K562 (cell line): Measurements from ENCODE around the gene AP4E1. TPM values are rescaled to one million over a fixed set of nuclear protein-coding genes. Genes with fewer than 3 reads are reported as not detected.

Source experiments
- ATAC-seq: fragments of 200-7000 bp; cut with Tn5 transposase; 3 replicates; pipeline ENCODE4 v1.9.1; 2020; ENCODE audit warnings: moderate library complexity
- BruUV-seq: library from RNA; stranded (reverse); fragments of 400-500 nt; replicated peaks from 2 replicates; lab custom pipeline; 2021; lab: Mats Ljungman, UMichigan
- CTCF ChIA-PET: fragments of 300-600 bp; formaldehyde crosslinking; extraction: SDS; loops from one replicate; lab custom pipeline; 2021; ENCODE audit warnings: low intra/inter-chr PET ratio; lab: Yijun Ruan, JAX
- POLR2A ChIA-PET: fragments of 300-600, 350-650 bp; sonication (Branson Sonifier 250); formaldehyde crosslinking; extraction: SDS; loops from one replicate; lab custom pipeline; 2021; ENCODE audit warnings: antibody characterized with exemption, inconsistent platforms; lab: Yijun Ruan, JAX
- DNase-seq, 4 experiments: peaks; one replicate each; pipeline versions ENCODE4 v3.0.0 to v3.0.0-alpha.2; 2011 to 2018; ENCODE audit warnings: low spot score in 3 of 4, mixed read lengths in 3 of 4; ENCODE audit errors: extremely low read depth in 1 of 4
- FAIRE-seq: peaks from 2 replicates; lab custom pipeline; 2011; peaks lifted over from hg19 to GRCh38; lab: Jason Lieb, UNC
- H2AFZ ChIP-seq: 2 replicates; pipeline ENCODE4 v1.6.0; 2011; ENCODE audit warnings: low read depth, low read length, control low read depth, inconsistent platforms
- H3K27ac ChIP-seq: fragments of 200-600 bp; 3 replicates; pipeline ENCODE4 v1.8.0; 2011; ENCODE audit warnings: low read depth, mild to moderate bottlenecking, control low read depth, inconsistent platforms, low read length, moderate library complexity, mixed read lengths; ENCODE audit errors: extremely low read depth
- H3K27me3 ChIP-seq, 2 experiments: fragments of 300-600 bp in 1 of 2; 2 replicates in 1 of 2; 3 replicates in 1 of 2; pipeline versions ENCODE4 v1.6.0 to v1.8.0; 2011; ENCODE audit warnings: inconsistent platforms in 2 of 2, low read length in 2 of 2, mild to moderate bottlenecking in 1 of 2, mixed read lengths in 1 of 2, moderate library complexity in 1 of 2; ENCODE audit not compliant: control insufficient read depth in 2 of 2, insufficient read depth in 2 of 2
- H3K36me3 ChIP-seq: fragments of 300-600 bp; 3 replicates; pipeline ENCODE4 v1.8.0; 2011; ENCODE audit warnings: mild to moderate bottlenecking, low read length, inconsistent platforms; ENCODE audit not compliant: control insufficient read depth, insufficient read depth
- H3K4me1 ChIP-seq, 2 experiments: fragments of 200-600 bp in 1 of 2; replicated peaks in 1 of 2; 2 replicates in 1 of 2; 3 replicates in 1 of 2; pipeline versions ENCODE4 v1.5.1 to v1.8.0; 2011; ENCODE audit warnings: inconsistent platforms in 2 of 2, low read length in 2 of 2, mild to moderate bottlenecking in 1 of 2, mixed read lengths in 1 of 2, moderate library complexity in 1 of 2; ENCODE audit not compliant: control insufficient read depth in 2 of 2, insufficient read depth in 2 of 2
- H3K4me2 ChIP-seq: 2 replicates; pipeline ENCODE4 v1.6.1; 2011; ENCODE audit warnings: low read length, control low read depth, inconsistent platforms, mixed read lengths; ENCODE audit not compliant: insufficient read depth
- H3K4me3 ChIP-seq: fragments of 200-600 bp; sonication (generic), shearing (Covaris generic); 2 replicates; pipeline ENCODE4 v1.5.1; 2016; ENCODE audit warnings: control low read depth, inconsistent platforms
- H3K79me2 ChIP-seq: fragments of 200-600 bp; 3 replicates; pipeline ENCODE4 v1.8.0; 2011; ENCODE audit warnings: low read length, inconsistent platforms; ENCODE audit not compliant: control insufficient read depth, insufficient read depth
- H3K9ac ChIP-seq, 2 experiments: 2 replicates each; pipeline versions ENCODE4 v1.6.0 to v1.6.1; 2011; ENCODE audit warnings: low read depth in 2 of 2, low read length in 2 of 2, control low read depth in 1 of 2, inconsistent platforms in 1 of 2, mild to moderate bottlenecking in 1 of 2, mixed read lengths in 1 of 2; ENCODE audit not compliant: insufficient read depth in 1 of 2
- H3K9me1 ChIP-seq: one replicate; pipeline ENCODE4 v1.6.0; 2011; ENCODE audit warnings: inconsistent platforms, mild to moderate bottlenecking, low read length, moderate library complexity; ENCODE audit not compliant: control insufficient read depth, insufficient read depth
- H3K9me3 ChIP-seq: replicated peaks from 2 replicates; pipeline ENCODE4 v1.5.1; 2011; ENCODE audit warnings: low read depth, low read length, inconsistent platforms; ENCODE audit not compliant: control insufficient read depth, insufficient read depth
- H4K20me1 ChIP-seq: replicated peaks from 2 replicates; pipeline ENCODE4 v1.6.1; 2011; ENCODE audit warnings: low read length, inconsistent platforms, mixed read lengths; ENCODE audit not compliant: control insufficient read depth, insufficient read depth
- BMI1 ChIP-seq: fragments of 150-350 bp; IDR thresholded peaks from 2 replicates; pipeline ENCODE4 v1.6.1; 2014; ENCODE audit warnings: low read length
- CAMTA2 ChIP-seq: fragments of 250-450 bp; sonication (Bioruptor Pico); conservative IDR thresholded peaks from 2 replicates; pipeline ENCODE4 v1.5.1; 2022
- CTBP1 ChIP-seq: fragments of 450-650 bp; IDR thresholded peaks from 2 replicates; pipeline ENCODE4 v1.6.1; 2016; ENCODE audit warnings: borderline replicate concordance
- GABPB1 ChIP-seq: sonication (generic); formaldehyde crosslinking; IDR thresholded peaks from 2 replicates; pipeline ENCODE4 v1.8.0; 2022; ENCODE audit warnings: mild to moderate bottlenecking, missing genetic modification reagents
- HIVEP1 ChIP-seq: fragments of 250-450 bp; sonication (Bioruptor Pico); IDR thresholded peaks from 2 replicates; pipeline ENCODE4 v1.4.0; 2020; ENCODE audit warnings: mild to moderate bottlenecking
- ILF3 ChIP-seq: fragments of 450-650 bp; IDR thresholded peaks from 2 replicates; pipeline ENCODE4 v1.6.1; 2018; ENCODE audit warnings: antibody characterized with exemption, mild to moderate bottlenecking, moderate library complexity, borderline replicate concordance
- MAFK ChIP-seq: IDR thresholded peaks from 2 replicates; pipeline ENCODE4 v1.6.1; 2011; ENCODE audit warnings: low read length, improper control_type of control experiment
- PYGO2 ChIP-seq: fragments of 450-650 bp; IDR thresholded peaks from 2 replicates; pipeline ENCODE4 v1.6.1; 2016; ENCODE audit warnings: mild to moderate bottlenecking, missing genetic modification characterization, moderate library complexity, missing compliant biosample characterization
- TBP ChIP-seq: optimal IDR thresholded peaks from 2 replicates; pipeline ENCODE3; 2011; ENCODE audit warnings: low read depth, low read length, improper control_type of control experiment
- ZNF583 ChIP-seq: fragments of 250-450 bp; sonication (Bioruptor Pico); IDR thresholded peaks from 2 replicates; pipeline ENCODE4 v1.4.0; 2020
- ZNF707 ChIP-seq: fragments of 250-450 bp; sonication (Bioruptor Pico); conservative IDR thresholded peaks from 2 replicates; pipeline ENCODE4 v1.8.0; 2022; ENCODE audit warnings: inconsistent platforms, mild to moderate bottlenecking, moderate library complexity
- WGBS: fragments of 100-300 bp; shearing (Covaris generic); methylation state at CpG from one replicate; pipeline ENCODE4 v1.1.6; 2016; ENCODE audit warnings: low coverage, mixed read lengths; ENCODE audit not compliant: insufficient coverage; ENCODE audit errors: missing lambda C conversion rate; 5-methylcytosine and 5-hydroxymethylcytosine counted together
- in situ Hi-C: fragments of 300-500 bp; cut with MboI; formaldehyde crosslinking; loops from 4 replicates; pipeline ENCODE4 v1.15.0; 2018; ENCODE audit warnings: inconsistent platforms, mixed read lengths
- intact Hi-C: fragments of 100-400 bp; cut with micrococcal nuclease; formaldehyde crosslinking; loops from 2 replicates; pipeline ENCODE4 v1.14.2; 2022
- polyA plus RNA-seq, 8 experiments: library from polyadenylated mRNA; depleted of rRNA in 4 of 8; stranded (reverse) in 5 of 8; unstranded in 3 of 8; fragments of >200 nt; fragmentation: Nextera tagmentation in 2 of 8; fragmentation: Illumina TruSeq in 1 of 8; extraction: Ambion mirVana in 2 of 8; extraction: Trizol in 1 of 8; gene quantifications; 2 replicates each; pipeline versions ENCODE4 v1.2.1 to v1.2.3, GENCODE V29; 2011 to 2014; ENCODE audit warnings: inconsistent platforms in 1 of 8, missing spikeins in 1 of 8
- total RNA-seq, 7 experiments: library from RNA; depleted of rRNA in 6 of 7; stranded (reverse); fragments of >200 nt in 6 of 7; fragmentation: Illumina TruSeq in 2 of 7; extraction: Trizol in 2 of 7; gene quantifications; 2 replicates each; pipeline versions ENCODE4 v1.2.1 to v1.2.3, GENCODE V29; 2011 to 2021; ENCODE audit warnings: low replicate concordance in 1 of 7
- TF ChIP-seq, protein P1 (sequence below): fragments of 250-450 bp; sonication (Bioruptor Pico); IDR thresholded peaks from 2 replicates; pipeline ENCODE4 v1.5.0; 2020; ENCODE audit warnings: mild to moderate bottlenecking
- TF ChIP-seq, protein P2 (sequence below): fragments of 450-650 bp; IDR thresholded peaks from 2 replicates; pipeline ENCODE4 v1.6.1; 2016; ENCODE audit warnings: low read depth, mild to moderate bottlenecking, moderate library complexity
- TF ChIP-seq, protein P3 (sequence below): fragments of 450-650 bp; formaldehyde crosslinking; IDR thresholded peaks from 2 replicates; pipeline ENCODE4 v1.4.0; 2020; ENCODE audit warnings: mild to moderate bottlenecking, moderate library complexity

The AP4E1 gene
- total and polyA plus RNA-seq, 9 of the 15 experiments (the other 6 are each of a cell fraction or from before 2014, with no cell fraction given), result 1.3 to 11.5 (median 4.4) TPM

DNA sequence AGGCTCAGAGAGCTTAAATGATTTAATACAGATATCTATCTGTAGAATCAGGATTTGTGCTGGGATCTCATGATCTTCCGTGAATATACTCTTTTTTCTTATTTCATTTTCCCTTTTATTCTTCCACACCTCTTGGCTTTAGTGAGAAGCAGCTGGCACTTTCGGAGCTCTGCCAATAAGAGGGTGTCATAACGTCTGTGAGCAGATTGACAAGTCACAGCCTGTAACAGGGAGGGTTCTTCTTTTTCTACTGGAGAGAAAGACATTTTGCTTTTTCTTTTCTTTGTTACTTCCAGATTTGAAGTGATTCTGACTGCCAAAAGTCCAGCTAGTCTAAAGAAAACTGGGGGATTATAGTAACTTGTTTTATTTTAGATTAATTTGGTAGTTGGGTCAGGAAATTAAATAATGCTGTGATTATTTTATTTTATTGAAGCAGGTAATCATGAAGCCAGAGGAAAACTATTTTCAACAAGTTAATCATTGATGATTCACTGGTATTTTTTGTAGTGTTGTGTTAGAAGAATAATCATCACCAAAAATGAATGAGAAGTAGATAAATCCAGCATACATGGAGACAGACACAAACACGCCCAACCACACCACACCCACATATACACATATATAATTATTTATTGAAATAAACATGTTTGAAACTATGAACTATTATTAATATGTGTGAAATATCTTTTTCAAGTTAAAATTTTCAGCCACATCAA is 116.4 kb downstream of the AP4E1 start:
- Histone ChIP-seq H3K36me3 (no peaks in the 10 kb centered on the region), H2AFZ (no peak overlapping the region), H3K4me3 (no peak overlapping the region), H3K79me2 (no peaks in the 10 kb centered on the region), H4K20me1 (no peaks in the 10 kb centered on the region), H3K27me3 (peaks cover 0 to 5% of the 10 kb centered on the region in 2 experiments; a peak in 1 of 5 replicates), H3K27ac (no peak overlapping the region), H3K9me1 (no peaks in the 10 kb centered on the region), H3K9ac (no peak overlapping the region), H3K4me2 (no peak overlapping the region), H3K4me1 (no peaks in the 10 kb centered on the region), H3K9me3 (no peaks in the 10 kb centered on the region)
- intact Hi-C loops, result no loop called here
- BruUV-seq, result no TSS peak
- FAIRE-seq (no peak), ATAC-seq (no peak), DNase-seq (no peak)
- ChIA-PET POLR2A (interaction anchor here (0.5 to 1.3 kb wide), 2 partner anchors 107 to 348 kb away, joined by 3 read pairs; no protein-coding TSS in a partner anchor), CTCF (no interaction called here)
- TF ChIP-seq BMI1 (no peak), PYGO2 (tag) (no peak), HIVEP1 (CRISPR knock-in tag) (no peak), ZNF707 (no peak), ILF3 (no peak), TBP (no peak), MAFK (no peak), ZNF583 (CRISPR knock-in tag) (no peak), CTBP1 (no peak), CAMTA2 (CRISPR knock-in tag) (no peak), GABPB1 (CRISPR knock-in tag) (no peak)
- TF ChIP-seq, protein P1, sequence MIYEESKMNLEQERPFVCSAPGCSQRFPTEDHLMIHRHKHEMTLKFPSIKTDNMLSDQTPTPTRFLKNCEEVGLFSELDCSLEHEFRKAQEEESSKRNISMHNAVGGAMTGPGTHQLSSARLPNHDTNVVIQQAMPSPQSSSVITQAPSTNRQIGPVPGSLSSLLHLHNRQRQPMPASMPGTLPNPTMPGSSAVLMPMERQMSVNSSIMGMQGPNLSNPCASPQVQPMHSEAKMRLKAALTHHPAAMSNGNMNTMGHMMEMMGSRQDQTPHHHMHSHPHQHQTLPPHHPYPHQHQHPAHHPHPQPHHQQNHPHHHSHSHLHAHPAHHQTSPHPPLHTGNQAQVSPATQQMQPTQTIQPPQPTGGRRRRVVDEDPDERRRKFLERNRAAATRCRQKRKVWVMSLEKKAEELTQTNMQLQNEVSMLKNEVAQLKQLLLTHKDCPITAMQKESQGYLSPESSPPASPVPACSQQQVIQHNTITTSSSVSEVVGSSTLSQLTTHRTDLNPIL (CRISPR knock-in tag), result no peak
- TF ChIP-seq, protein P2, sequence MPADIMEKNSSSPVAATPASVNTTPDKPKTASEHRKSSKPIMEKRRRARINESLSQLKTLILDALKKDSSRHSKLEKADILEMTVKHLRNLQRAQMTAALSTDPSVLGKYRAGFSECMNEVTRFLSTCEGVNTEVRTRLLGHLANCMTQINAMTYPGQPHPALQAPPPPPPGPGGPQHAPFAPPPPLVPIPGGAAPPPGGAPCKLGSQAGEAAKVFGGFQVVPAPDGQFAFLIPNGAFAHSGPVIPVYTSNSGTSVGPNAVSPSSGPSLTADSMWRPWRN, result no peak
- TF ChIP-seq, protein P3, sequence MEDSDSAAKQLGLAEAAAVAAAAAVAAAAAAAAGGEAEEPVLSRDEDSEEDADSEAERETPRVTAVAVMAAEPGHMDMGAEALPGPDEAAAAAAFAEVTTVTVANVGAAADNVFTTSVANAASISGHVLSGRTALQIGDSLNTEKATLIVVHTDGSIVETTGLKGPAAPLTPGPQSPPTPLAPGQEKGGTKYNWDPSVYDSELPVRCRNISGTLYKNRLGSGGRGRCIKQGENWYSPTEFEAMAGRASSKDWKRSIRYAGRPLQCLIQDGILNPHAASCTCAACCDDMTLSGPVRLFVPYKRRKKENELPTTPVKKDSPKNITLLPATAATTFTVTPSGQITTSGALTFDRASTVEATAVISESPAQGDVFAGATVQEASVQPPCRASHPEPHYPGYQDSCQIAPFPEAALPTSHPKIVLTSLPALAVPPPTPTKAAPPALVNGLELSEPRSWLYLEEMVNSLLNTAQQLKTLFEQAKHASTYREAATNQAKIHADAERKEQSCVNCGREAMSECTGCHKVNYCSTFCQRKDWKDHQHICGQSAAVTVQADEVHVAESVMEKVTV, result no peak
- in situ Hi-C loops, result no loop called here
- 19% methylated on average over 4 of the region's 4 CpGs for WGBS
